ENCODE measurements around the gene KDM3B. TPM values are rescaled to one million over a fixed set of nuclear protein-coding genes. Genes with fewer than 3 reads are reported as not detected.

Gene KDM3B
- total and polyA plus RNA-seq, 9 of the 15 experiments (the other 6 are each of a cell fraction or from before 2014, with no cell fraction given), result 13.8 to 62.8 (median 41.9) TPM

GRCh38 chr5:138464388-138465260 is 112.1 kb downstream of the KDM3B start (continued):
- TF ChIP-seq THAP7 (CRISPR knock-in tag; IDR thresholded peaks at IDR 0.05), result no peak
- no peak for TF ChIP-seq NEUROD1 (IDR thresholded peaks at IDR 0.05; ENCODE audit: borderline replicate concordance, low read depth, low read length, partially characterized antibody)
- TF ChIP-seq ASH1L (IDR thresholded peaks at IDR 0.05; ENCODE audit: borderline replicate concordance, low read depth, partially characterized antibody), result no peak
- TF ChIP-seq CBFA2T3 (IDR thresholded peaks at IDR 0.05), result peak; percentile 58
- TF ChIP-seq USF1 (CRISPR knock-in tag; IDR thresholded peaks at IDR 0.05), result peak; percentile 63; the same call in 1 of the 2 replicates
- TF ChIP-seq PHB (CRISPR knock-in tag; IDR thresholded peaks at IDR 0.05), result peak; percentile 90
- no peak for TF ChIP-seq ARNT (IDR thresholded peaks at IDR 0.05)
- TF ChIP-seq MBD1 (CRISPR knock-in tag; IDR thresholded peaks at IDR 0.05), result no peak
- no peak; the same call in none of the 2 replicates for TF ChIP-seq LCOR (CRISPR knock-in tag; IDR thresholded peaks at IDR 0.05)
- peak; percentile 71; the same call in 1 of the 2 replicates for TF ChIP-seq BHLHE40 (IDR thresholded peaks at IDR 0.05; ENCODE audit: low read length)
- TF ChIP-seq SIN3B (IDR thresholded peaks at IDR 0.05; ENCODE audit: low read depth), result no peak; the same call in 1 of the 2 replicates
- TF ChIP-seq SRSF3 (IDR thresholded peaks at IDR 0.05; ENCODE audit: insufficient read depth, low read length), result no peak
- TF ChIP-seq FOXJ2 (tag; IDR thresholded peaks at IDR 0.05), result no peak
- TF ChIP-seq BCOR (IDR thresholded peaks at IDR 0.05), result no peak
- 0 out of 2 replicates have a peak, but pooled peaks have one; percentile 50 for TF ChIP-seq ZNF717 (CRISPR knock-in tag; IDR thresholded peaks at IDR 0.05)
- TF ChIP-seq IRF9 (tag; IDR thresholded peaks at IDR 0.05), result no peak
- TF ChIP-seq ZNF445 (CRISPR knock-in tag; IDR thresholded peaks at IDR 0.05; ENCODE audit: low read depth), result no peak
- no peak for TF ChIP-seq ILF3 (IDR thresholded peaks at IDR 0.05; ENCODE audit: borderline replicate concordance)
